Measurements from ENCODE around the gene TMEM126A. TPM values are rescaled to one million over a fixed set of nuclear protein-coding genes. Genes with fewer than 3 reads are reported as not detected.

The TMEM126A gene
- total and polyA plus RNA-seq, 2 of the 8 experiments (the other 6 are each of a cell fraction or from before 2014, with no cell fraction given) = 33.7 to 58.7 TPM

- H3K9ac ChIP-seq (replicated peaks in 1 of 4; ENCODE audit: extremely low read depth in 1 of 4, low read depth in 3 of 4, low read length in 3 of 4) = no peak overlapping the region
- no peak for FAIRE-seq
- no peak overlapping the region for H2BK120ac ChIP-seq (replicated peaks; ENCODE audit: low read depth, low read length)
- 0 out of 4 replicates have a peak, but pooled peaks cover 0 to 2% of the 10 kb centered on the region in 2 experiments for H3K9me3 ChIP-seq (ENCODE audit: insufficient read depth in 2 of 2, low read depth in 1 of 2, low read length in 1 of 2)
- H4K5ac ChIP-seq (ENCODE audit: insufficient read length, low read depth, low read length) = no peak overlapping the region
- H2AFZ ChIP-seq (ENCODE audit: low read length) = no peak overlapping the region
- no peak overlapping the region for H3K4ac ChIP-seq (replicated peaks; ENCODE audit: insufficient read length, low read depth, low read length)
- no peak overlapping the region for H4K91ac ChIP-seq (replicated peaks; ENCODE audit: insufficient read length, low read length)
- no peak overlapping the region for H3K56ac ChIP-seq (replicated peaks; ENCODE audit: insufficient read length, low read depth, low read length)
- POLR2A ChIA-PET (ENCODE audit: partially characterized antibody) = no interaction called here
- H3K36me3 ChIP-seq (ENCODE audit: control insufficient read depth in 2 of 4, insufficient read depth in 4 of 4, low read length in 3 of 4) = no peaks in the 10 kb centered on the region
- H2BK12ac ChIP-seq (ENCODE audit: low read depth, low read length) = no peak overlapping the region
- no peak overlapping the region for H2BK5ac ChIP-seq (ENCODE audit: low read depth, low read length)
- DNase-seq (ENCODE audit: low read depth in 1 of 2, low spot score in 2 of 2) = no peak
- no peak overlapping the region for H3K4me3 ChIP-seq (ENCODE audit: extremely low read depth in 1 of 4, insufficient read depth in 2 of 4, low read depth in 3 of 4, low read length in 4 of 4)
- CTCF ChIA-PET (ENCODE audit: partially characterized antibody) = interaction anchor here (1.5 kb wide), 1 partner anchor 17 kb away, joined by 4 read pairs; no protein-coding TSS in a partner anchor
- no peaks in the 10 kb centered on the region for H3K27me3 ChIP-seq (replicated peaks in 1 of 4; ENCODE audit: control insufficient read depth in 3 of 4, extremely low read depth in 1 of 4, insufficient read depth in 3 of 4, low read length in 3 of 4)
- H3K4me2 ChIP-seq (ENCODE audit: insufficient read depth in 1 of 2, low read depth in 2 of 2, low read length in 2 of 2) = no peak overlapping the region
- H3K27ac ChIP-seq (ENCODE audit: low read depth, low read length) = no peak overlapping the region
- no peak overlapping the region for H3K14ac ChIP-seq (ENCODE audit: insufficient read length)
- no peaks in the 10 kb centered on the region for H3K79me1 ChIP-seq (ENCODE audit: low read depth, low read length)
- H3K4me1 ChIP-seq (replicated peaks in 1 of 4; ENCODE audit: control insufficient read depth in 3 of 4, insufficient read depth in 4 of 4, low read length in 3 of 4) = peaks cover 0 to 3% (median 1%) of the 10 kb centered on the region in 4 experiments; a peak in 3 of 7 replicates
- no peak overlapping the region for H2AK5ac ChIP-seq (ENCODE audit: low read depth, low read length)
- H3K18ac ChIP-seq (ENCODE audit: extremely low read depth, low read length) = no peak overlapping the region
- no peak overlapping the region for H4K8ac ChIP-seq (ENCODE audit: extremely low read depth, insufficient read depth, low read length)
- H3K79me2 ChIP-seq (ENCODE audit: control insufficient read depth in 1 of 2, insufficient read depth in 2 of 2, low read length in 2 of 2) = no peaks in the 10 kb centered on the region
- H3K23me2 ChIP-seq (ENCODE audit: low read depth, low read length) = peaks cover 3% of the 10 kb centered on the region; the same call in 1 of the 2 replicates
- no peak overlapping the region for H2BK15ac ChIP-seq (ENCODE audit: low read length)
- WGBS, 2 experiments (ENCODE audit: extremely low coverage in 1 of 2, insufficient coverage in 1 of 2, insufficient read length in 1 of 2, insufficient replicate concordance in 2 of 2, low coverage in 1 of 2, low lambda C conversion rate in 2 of 2, missing lambda C conversion rate in 1 of 2) = 88% methylated on average over 4 of the region's 4 CpGs; no CpG with 5 or more reads in 1 of the 2 experiments
- no peak overlapping the region for H2BK20ac ChIP-seq (ENCODE audit: low read length)
- TF ChIP-seq GABPA (IDR thresholded peaks at IDR 0.05; ENCODE audit: borderline replicate concordance, insufficient read depth, low read length) = no peak
- no peak for TF ChIP-seq KDM1A (IDR thresholded peaks at IDR 0.05; ENCODE audit: borderline replicate concordance, low read length)
- TF ChIP-seq RBBP5 (IDR thresholded peaks at IDR 0.05; ENCODE audit: borderline replicate concordance, low read depth, low read length) = no peak
- no peak for TF ChIP-seq SIRT6 (IDR thresholded peaks at IDR 0.05; ENCODE audit: low read length)
- TF ChIP-seq JUND (IDR thresholded peaks at IDR 0.05; ENCODE audit: low read length) = no peak
- no peak for TF ChIP-seq FOSL1 (IDR thresholded peaks at IDR 0.05; ENCODE audit: insufficient read depth, low read depth, low read length)
- TF ChIP-seq EZH2 (IDR thresholded peaks at IDR 0.05; ENCODE audit: low read depth, low read length, severe bottlenecking) = no peak
- no peak for TF ChIP-seq NRF1 (IDR thresholded peaks at IDR 0.05; ENCODE audit: low read depth, low read length)
- H4K20me1 ChIP-seq (replicated peaks in 1 of 2; ENCODE audit: control insufficient read depth in 1 of 2, insufficient read depth in 2 of 2, low read length in 2 of 2) = no peaks in the 10 kb centered on the region
- H3K23ac ChIP-seq (ENCODE audit: insufficient read length) = no peak overlapping the region
These were observed 44.5 kb upstream of the TMEM126A start for GRCh38 chr11:85603220-85603619.
